Body of pancreas (tissue), 4 donors: Measurements from ENCODE around the gene SLC24A3. TPM values are rescaled to one million over a fixed set of nuclear protein-coding genes. Genes with fewer than 3 reads are reported as not detected.

Experiments used
- ATAC-seq: fragments of 150-250 bp; one replicate; pipeline ENCODE4 v1.9.1; 2016
- DNase-seq, 4 donors: peaks; one replicate each; pipeline ENCODE4 v3.0.0-alpha.2; 2019
- H3K27ac ChIP-seq, 4 donors: fragments of 200-600 bp; sonication (generic); 1 replicate in 3 of 4; 2 replicates in 1 of 4; pipeline versions ENCODE4 v1.5.1 to v1.6.1; 2016 to 2019; ENCODE audit warnings: mild to moderate bottlenecking in 1 of 4, mixed read lengths in 1 of 4, moderate library complexity in 1 of 4
- H3K27me3 ChIP-seq, 2 donors: fragments of 200-600 bp; sonication (generic); one replicate each; pipeline ENCODE4 v1.6.0; 2016; ENCODE audit warnings: mild to moderate bottlenecking in 1 of 2
- H3K36me3 ChIP-seq, 2 donors: fragments of 200-600 bp; sonication (generic); replicated peaks in 1 of 2; 2 replicates each; pipeline ENCODE4 v1.5.1; 2016; ENCODE audit warnings: low read depth in 2 of 2; ENCODE audit not compliant: insufficient read depth in 1 of 2
- H3K4me1 ChIP-seq: fragments of 200-600 bp; sonication (generic); one replicate; pipeline ENCODE4 v1.6.0; 2016
- H3K4me3 ChIP-seq, 2 donors: fragments of 200-600 bp; sonication (generic); 1 replicate in 1 of 2; 2 replicates in 1 of 2; pipeline ENCODE4 v1.5.1; 2016 to 2019
- H3K9me3 ChIP-seq, 3 donors: fragments of 200-600 bp; sonication (generic); 1 replicate in 2 of 3; 2 replicates in 1 of 3; pipeline ENCODE4 v1.5.1; 2016
- CTCF ChIP-seq, 7 experiments: fragments of 450-650 bp in 4 of 7; fragments of 200-600 bp in 3 of 7; sonication (generic) in 3 of 7; IDR thresholded peaks; one replicate each; pipeline ENCODE4 v1.5.1; 2016 to 2019; ENCODE audit warnings: antibody characterized with exemption in 7 of 7
- POLR2A ChIP-seq, 3 donors: fragments of 450-650 bp; IDR thresholded peaks; one replicate each; pipeline ENCODE4 v1.6.1; 2016; ENCODE audit warnings: antibody characterized with exemption in 3 of 3, mild to moderate bottlenecking in 2 of 3
- WGBS, 2 donors: methylation state at CpG; one replicate each; pipeline ENCODE4 v1.1.5; 2017; 5-methylcytosine and 5-hydroxymethylcytosine counted together
- intact Hi-C: fragments of 100-400 bp; cut with DNase I; formaldehyde crosslinking; loops from one replicate; pipeline ENCODE4 v1.15.1; 2023
- total RNA-seq, 2 donors: library from RNA; depleted of rRNA; stranded (reverse); fragments of >200 nt; gene quantifications; one replicate each; pipeline ENCODE4 v1.1.0, GENCODE V29; 2016

Gene SLC24A3
- total RNA-seq, 2 donors from 2014 or later, result 0.66 to 1.0 TPM

DNA sequence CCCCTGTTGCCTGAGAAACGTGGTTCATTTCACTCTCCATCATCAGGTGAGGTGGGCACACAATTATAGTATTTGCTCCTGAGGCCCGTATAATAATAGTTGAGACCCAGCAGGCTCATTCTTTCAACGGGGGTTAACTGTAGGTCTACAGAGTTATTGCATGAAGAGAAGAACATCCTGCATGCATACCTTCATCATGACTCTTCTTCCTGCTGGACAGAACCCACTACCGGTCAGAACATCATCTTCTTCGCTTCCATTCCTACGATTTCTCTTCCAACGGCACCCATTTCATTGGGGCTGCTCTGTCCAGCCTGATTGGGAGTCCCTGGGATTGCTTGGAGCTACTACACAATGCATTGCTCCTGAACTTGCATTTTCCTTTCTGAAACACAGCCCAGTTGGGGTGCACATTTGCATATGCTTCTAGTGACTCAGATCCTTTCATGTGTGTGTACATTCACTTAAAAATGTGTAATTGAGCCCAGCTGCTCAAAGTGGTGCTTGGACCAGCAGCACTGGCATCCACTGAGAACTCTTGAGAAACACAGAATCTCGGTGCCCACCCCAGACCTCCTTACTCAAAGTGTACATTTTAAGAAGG is 57.4 kb downstream of the SLC24A3 start:
- intact Hi-C loops, result no loop called here
- WGBS, 2 donors, result 71 to 72% methylated on average over 8 of the region's 8 CpGs
- ATAC-seq, result no peak

GRCh38 chr20:19271879-19272651 is 59.6 kb downstream of the SLC24A3 start:
- no peaks in the 10 kb centered on the region for H3K27me3 ChIP-seq
- H3K4me1 ChIP-seq, result peaks cover 12% of the 10 kb centered on the region
- ATAC-seq, result no peak
- intact Hi-C loops, result no loop called here
- H3K27ac ChIP-seq, result no peak overlapping the region
- H3K36me3 ChIP-seq, result no peaks in the 10 kb centered on the region
- no peak overlapping the region for H3K4me3 ChIP-seq
- WGBS, 2 donors, result 79 to 86% methylated on average over 7 of the region's 7 CpGs
- no peak for TF ChIP-seq CTCF (IDR thresholded peaks at IDR 0.05)
- DNase-seq, result no peak
- no peaks in the 10 kb centered on the region for H3K9me3 ChIP-seq

More for the DNA sequence above, 57.4 kb downstream of the SLC24A3 start:
- no peak for DNase-seq
- Histone ChIP-seq H3K4me3 (no peak overlapping the region), H3K9me3 (no peaks in the 10 kb centered on the region), H3K36me3 (no peaks in the 10 kb centered on the region), H3K4me1 (no peaks in the 10 kb centered on the region), H3K27me3 (no peaks in the 10 kb centered on the region), H3K27ac (no peak overlapping the region)
- TF ChIP-seq CTCF (IDR thresholded peaks at IDR 0.05) (no peak), POLR2A (IDR thresholded peaks at IDR 0.05) (no peak)

GRCh38 chr20:19272976-19273654 is 60.7 kb downstream of the SLC24A3 start:
- peaks cover 12% of the 10 kb centered on the region for H3K4me1 ChIP-seq
- WGBS, 2 donors, result 79 to 82% methylated on average over 6 of the region's 6 CpGs
- TF ChIP-seq CTCF (IDR thresholded peaks at IDR 0.05) (no peak), POLR2A (IDR thresholded peaks at IDR 0.05) (no peak)
- H3K27me3 ChIP-seq, result no peaks in the 10 kb centered on the region
- no peaks in the 10 kb centered on the region for H3K36me3 ChIP-seq
- no peak overlapping the region for H3K27ac ChIP-seq
- no peaks in the 10 kb centered on the region for H3K9me3 ChIP-seq
- H3K4me3 ChIP-seq, result no peak overlapping the region
- ATAC-seq (no peak), DNase-seq (no peak)
- intact Hi-C loops, result no loop called here

DNA sequence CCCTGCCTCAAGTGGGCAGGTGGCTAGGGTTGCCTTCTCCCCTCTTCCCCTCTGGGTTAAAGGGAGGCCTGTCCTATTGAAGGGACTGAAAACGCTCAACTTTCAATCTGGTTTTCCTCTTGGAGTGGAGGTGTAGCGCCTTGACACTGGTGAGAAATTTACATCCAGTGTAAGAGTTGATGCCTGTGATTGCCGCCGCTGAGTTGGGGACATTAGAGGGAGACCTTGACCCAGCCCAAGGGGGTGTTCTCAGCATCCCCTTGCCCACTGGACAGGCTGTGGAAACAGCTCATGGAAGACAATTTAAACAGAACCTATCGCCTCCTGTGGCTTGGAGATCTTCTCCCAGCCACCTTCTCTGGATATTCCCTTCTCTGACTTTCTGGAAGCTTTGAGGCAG is 61.6 kb downstream of the SLC24A3 start:
- H3K27ac ChIP-seq, result no peak overlapping the region
- TF ChIP-seq CTCF (IDR thresholded peaks at IDR 0.05), result no peak
- TF ChIP-seq POLR2A (IDR thresholded peaks at IDR 0.05), result no peak
- peaks cover 12% of the 10 kb centered on the region for H3K4me1 ChIP-seq
- ATAC-seq, result no peak
- intact Hi-C loops, result no loop called here
- no peak for DNase-seq
- no peaks in the 10 kb centered on the region for H3K36me3 ChIP-seq
- no peaks in the 10 kb centered on the region for H3K9me3 ChIP-seq
- H3K4me3 ChIP-seq, result no peak overlapping the region
- H3K27me3 ChIP-seq, result no peaks in the 10 kb centered on the region
- 83 to 84% methylated on average over 5 of the region's 5 CpGs for WGBS, 2 donors
